OCI-LY7 (cell line): ENCODE results near the gene ZNF850.

Source experiments
- CTCF ChIP-seq: fragments of 200-600 bp; sonication (generic); conservative IDR thresholded peaks from 2 replicates; pipeline ENCODE4 v1.5.1; 2014; ENCODE audit warnings: mild to moderate bottlenecking, antibody characterized with exemption, low read length, moderate library complexity, mixed read lengths
- EZH2phosphoT487 ChIP-seq: fragments of 200-600 bp; sonication (generic); IDR thresholded peaks from 2 replicates; pipeline ENCODE4 v1.6.1; 2018; ENCODE audit warnings: low read depth, borderline replicate concordance, mild to moderate bottlenecking, mixed run types, antibody characterized with exemption, low read length, moderate library complexity, mixed read lengths

- no peak for TF ChIP-seq CTCF
- no peak for TF ChIP-seq EZH2phosphoT487
Measured at GRCh38 chr19:36807029-36807428, 34.4 kb upstream of the ZNF850 start.
